GM20000 (cell line): ENCODE data around the gene GIMAP4.
"Not testable (repeated sequence)": the region's sequence is repeated elsewhere in the genome, so short reads cannot be mapped to it uniquely, and the experiment has no call there.

Experiments
- DNase-seq: peaks from one replicate; pipeline ENCODE4 v3.0.0; 2012; ENCODE audit warnings: low spot score
- CTCF ChIP-seq: IDR thresholded peaks from 2 replicates; pipeline ENCODE4 v1.5.1; 2012; ENCODE audit warnings: mild to moderate bottlenecking, control low read depth; ENCODE audit errors: extremely low read depth, missing control alignments

The GIMAP4 gene

DNA sequence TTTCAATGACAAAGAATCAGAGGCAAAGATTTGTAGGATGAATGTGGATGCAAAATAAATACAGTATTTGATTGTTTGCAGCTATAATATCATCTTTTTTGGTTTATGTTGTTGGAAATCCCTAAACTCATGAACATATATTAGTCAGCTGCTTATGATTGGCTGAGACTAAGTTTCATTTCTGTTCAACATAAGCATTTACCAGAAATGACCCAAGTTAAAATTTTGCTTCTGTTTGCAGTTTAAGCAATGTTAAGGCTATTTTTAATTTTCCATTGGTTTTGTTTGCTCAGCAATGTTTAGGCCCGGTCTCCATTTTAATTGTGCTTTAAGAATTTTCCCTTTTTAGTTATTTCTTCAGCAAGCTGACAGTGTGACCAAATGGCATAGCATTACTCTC lies 43.0 kb downstream of the GIMAP4 start:
- DNase-seq = no peak
- no peak for TF ChIP-seq CTCF

- TF ChIP-seq CTCF = no peak
- DNase-seq = no peak
Observed at GRCh38 chr7:150612925-150613324, 45.7 kb downstream of the GIMAP4 start.

- TF ChIP-seq CTCF = no peak
- no peak for DNase-seq
Observed at GRCh38 chr7:150613880-150614279, 46.7 kb downstream of the GIMAP4 start.

DNA sequence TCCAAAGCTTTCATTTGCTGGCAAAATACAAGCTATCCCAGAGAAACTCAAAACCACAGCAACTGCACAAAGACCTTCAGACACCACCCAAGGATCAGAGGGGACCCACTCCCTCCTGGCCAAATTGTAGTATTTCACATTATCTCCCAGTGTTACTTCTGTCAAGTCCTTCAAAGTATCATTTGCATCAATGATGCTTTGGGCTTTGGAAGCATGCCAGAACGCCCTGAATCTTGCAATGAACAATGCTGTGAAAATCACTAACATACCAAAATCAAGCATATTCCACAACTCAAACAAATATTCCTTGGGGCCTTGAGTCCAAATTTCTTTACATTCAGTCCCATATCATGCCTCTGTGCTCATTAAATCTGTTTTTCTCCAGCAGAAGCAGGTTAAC lies 47.2 kb downstream of the GIMAP4 start:
- not testable (repeated sequence) for DNase-seq

DNA sequence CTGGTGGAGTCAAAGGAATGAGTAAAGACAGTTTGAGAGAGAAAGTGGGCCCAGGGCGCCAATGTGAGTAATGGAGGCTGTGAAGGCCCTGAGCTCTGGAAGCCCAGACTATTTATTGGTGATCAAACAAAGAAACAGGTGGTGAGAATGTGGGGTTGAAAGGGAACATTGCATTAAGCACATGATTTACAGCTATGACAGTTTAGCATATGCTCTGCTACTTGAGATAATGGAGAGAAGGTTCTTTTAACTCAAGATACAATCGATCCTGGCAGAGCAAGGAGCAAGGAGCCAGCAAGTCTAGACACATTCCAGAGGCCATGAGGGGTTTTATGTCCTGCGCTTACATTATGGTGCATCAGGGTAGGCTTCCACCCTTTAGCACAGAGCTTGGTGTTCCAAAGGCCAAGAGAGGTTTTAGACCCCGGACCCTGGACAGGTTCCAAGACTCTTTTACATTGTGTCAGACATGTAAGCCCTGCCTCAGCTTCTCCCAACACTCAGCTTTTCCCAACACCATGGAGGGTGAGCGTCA lies 48.1 kb downstream of the GIMAP4 start:
- not testable (repeated sequence) for DNase-seq

- TF ChIP-seq CTCF = no peak
- no peak for DNase-seq
Observed at GRCh38 chr7:150620061-150620460, 52.9 kb downstream of the GIMAP4 start.

- no peak for TF ChIP-seq CTCF
- DNase-seq = no peak
Observed at GRCh38 chr7:150620617-150621371, 53.6 kb downstream of the GIMAP4 start.

DNA sequence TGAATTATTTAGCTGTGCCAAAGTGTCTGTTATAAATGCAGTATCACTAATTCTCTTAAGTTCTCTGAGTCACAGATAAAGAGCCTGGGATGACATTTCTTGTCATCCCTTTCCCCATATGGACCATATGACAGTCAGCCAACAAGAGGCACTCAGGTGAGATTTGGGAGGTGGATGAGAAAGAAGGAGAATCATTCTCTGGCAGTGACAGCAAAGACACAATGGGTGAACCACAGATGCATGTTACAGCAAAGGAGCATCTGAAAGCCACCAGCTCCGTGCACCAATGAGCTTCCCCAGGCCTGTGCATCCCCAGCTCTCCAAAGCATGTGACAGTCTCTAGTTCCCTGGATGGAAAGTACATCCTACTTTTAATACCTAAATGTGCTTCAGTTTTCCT lies 54.2 kb downstream of the GIMAP4 start:
- no peak for TF ChIP-seq CTCF
- DNase-seq = no peak
